Measurements from ENCODE around the gene BBX.

GRCh38 chr3:107592073-107592472, 69.3 kb downstream of the BBX start:
- no peak for TF ChIP-seq POLR2A (IDR thresholded peaks at IDR 0.05; ENCODE audit: low read length)
- TF ChIP-seq GATA1 (IDR thresholded peaks at IDR 0.05; ENCODE audit: low read depth, low read length): no peak
